ENCODE data around the gene CKAP2L.

CKAP2L gene

GRCh38 chr2:112779598-112779997, 15.2 kb upstream of the CKAP2L start:
- Histone ChIP-seq H3K79me2 (ENCODE audit: insufficient read depth, low read length) (no peaks in the 10 kb centered on the region), H3K9me3 (ENCODE audit: insufficient read depth, low read depth, low read length) (no peaks in the 10 kb centered on the region), H3K9ac (ENCODE audit: low read depth, low read length, poor library complexity, severe bottlenecking) (no peak overlapping the region), H2AFZ (ENCODE audit: low read length) (no peak overlapping the region), H3F3A (ENCODE audit: low read depth) (no peaks in the 10 kb centered on the region), H3K9me2 (replicated peaks; ENCODE audit: low read depth, low read length) (no peaks in the 10 kb centered on the region), H3K4me1 (ENCODE audit: insufficient read depth, low read length, poor library complexity, severe bottlenecking) (no peaks in the 10 kb centered on the region), H3K27me3 (ENCODE audit: insufficient read depth, low read length, poor library complexity, severe bottlenecking) (no peaks in the 10 kb centered on the region), H3K4me2 (ENCODE audit: low read depth, low read length, poor library complexity, severe bottlenecking) (no peak overlapping the region), H4K20me1 (ENCODE audit: insufficient read depth, low read length, poor library complexity, severe bottlenecking) (no peaks in the 10 kb centered on the region), H3K4me3 (ENCODE audit: low read length, poor library complexity, severe bottlenecking) (no peak overlapping the region), H3K36me3 (ENCODE audit: insufficient read depth, low read length) (no peaks in the 10 kb centered on the region)
- TF ChIP-seq EZH2phosphoT487 (IDR thresholded peaks at IDR 0.05; ENCODE audit: borderline replicate concordance): no peak
- TF ChIP-seq CTCF (conservative IDR thresholded peaks at IDR 0.05; ENCODE audit: low read length): no peak

- TF ChIP-seq EZH2phosphoT487 (IDR thresholded peaks at IDR 0.05; ENCODE audit: borderline replicate concordance) (no peak), CTCF (conservative IDR thresholded peaks at IDR 0.05; ENCODE audit: low read length) (no peak)
- Histone ChIP-seq H3K36me3 (ENCODE audit: insufficient read depth, low read length) (no peaks in the 10 kb centered on the region), H3K9me2 (replicated peaks; ENCODE audit: low read depth, low read length) (no peaks in the 10 kb centered on the region), H3F3A (ENCODE audit: low read depth) (no peaks in the 10 kb centered on the region), H4K20me1 (ENCODE audit: insufficient read depth, low read length, poor library complexity, severe bottlenecking) (no peaks in the 10 kb centered on the region), H3K9me3 (ENCODE audit: insufficient read depth, low read depth, low read length) (no peaks in the 10 kb centered on the region), H3K79me2 (ENCODE audit: insufficient read depth, low read length) (no peaks in the 10 kb centered on the region), H2AFZ (ENCODE audit: low read length) (no peak overlapping the region), H3K27me3 (ENCODE audit: insufficient read depth, low read length, poor library complexity, severe bottlenecking) (no peaks in the 10 kb centered on the region), H3K4me3 (ENCODE audit: low read length, poor library complexity, severe bottlenecking) (no peak overlapping the region), H3K4me1 (ENCODE audit: insufficient read depth, low read length, poor library complexity, severe bottlenecking) (no peaks in the 10 kb centered on the region), H3K9ac (ENCODE audit: low read depth, low read length, poor library complexity, severe bottlenecking) (no peak overlapping the region), H3K4me2 (ENCODE audit: low read depth, low read length, poor library complexity, severe bottlenecking) (no peak overlapping the region)
Measured at GRCh38 chr2:112777036-112777435, 12.6 kb upstream of the CKAP2L start.

- no peak overlapping the region for H3K9ac ChIP-seq (ENCODE audit: low read depth, low read length, poor library complexity, severe bottlenecking)
- H3K4me2 ChIP-seq (ENCODE audit: low read depth, low read length, poor library complexity, severe bottlenecking): no peak overlapping the region
- no peaks in the 10 kb centered on the region for H3K79me2 ChIP-seq (ENCODE audit: insufficient read depth, low read length)
- no peak overlapping the region for H2AFZ ChIP-seq (ENCODE audit: low read length)
- no peaks in the 10 kb centered on the region for H3K36me3 ChIP-seq (ENCODE audit: insufficient read depth, low read length)
- no peak for TF ChIP-seq EZH2phosphoT487 (IDR thresholded peaks at IDR 0.05; ENCODE audit: borderline replicate concordance)
- TF ChIP-seq CTCF (conservative IDR thresholded peaks at IDR 0.05; ENCODE audit: low read length): no peak
- no peaks in the 10 kb centered on the region for H3K27me3 ChIP-seq (ENCODE audit: insufficient read depth, low read length, poor library complexity, severe bottlenecking)
- H3K4me1 ChIP-seq (ENCODE audit: insufficient read depth, low read length, poor library complexity, severe bottlenecking): no peaks in the 10 kb centered on the region
- H3K9me2 ChIP-seq (replicated peaks; ENCODE audit: low read depth, low read length): no peaks in the 10 kb centered on the region
- H3K4me3 ChIP-seq (ENCODE audit: low read length, poor library complexity, severe bottlenecking): no peak overlapping the region
- no peaks in the 10 kb centered on the region for H4K20me1 ChIP-seq (ENCODE audit: insufficient read depth, low read length, poor library complexity, severe bottlenecking)
- H3K9me3 ChIP-seq (ENCODE audit: insufficient read depth, low read depth, low read length): no peaks in the 10 kb centered on the region
- H3F3A ChIP-seq (ENCODE audit: low read depth): no peaks in the 10 kb centered on the region
Measured at GRCh38 chr2:112776113-112776512, 11.7 kb upstream of the CKAP2L start.

Data from Loucy (cell line).